Measurements from ENCODE around the gene GRHL1.
"Not testable (repeated sequence)": the region's sequence is repeated elsewhere in the genome, so short reads cannot be mapped to it uniquely, and the experiment has no call there.

The GRHL1 gene

DNA sequence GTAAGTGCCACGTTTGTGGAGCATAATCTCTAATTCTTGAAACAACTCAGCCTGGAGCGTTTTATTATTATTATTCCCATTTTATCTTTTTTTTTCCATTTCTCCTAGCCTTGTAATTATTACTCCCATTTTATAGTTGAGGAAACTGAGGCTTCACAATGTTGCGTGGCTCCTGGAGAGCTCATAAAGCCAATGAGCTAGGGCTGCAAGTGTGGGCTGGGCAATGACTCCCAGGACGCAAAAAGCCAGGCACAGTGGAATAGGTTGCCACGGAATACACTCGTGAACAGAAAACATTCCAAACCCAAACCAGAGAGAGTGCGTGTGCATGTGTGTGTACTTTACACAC, 78.4 kb downstream of the GRHL1 start:
- H3K4me3 ChIP-seq, result no peak overlapping the region
- intact Hi-C loops (cut with DNase I; ENCODE audit: low total_unique reads), result no loop called here
- H3K27me3 ChIP-seq, result no peaks in the 10 kb centered on the region
- H3K27ac ChIP-seq, result no peak overlapping the region
- H3K36me3 ChIP-seq, result no peaks in the 10 kb centered on the region
- peaks cover 0 to 6% (median 0%) of the 10 kb centered on the region in 4 donors for H3K4me1 ChIP-seq
- TF ChIP-seq, protein P1, sequence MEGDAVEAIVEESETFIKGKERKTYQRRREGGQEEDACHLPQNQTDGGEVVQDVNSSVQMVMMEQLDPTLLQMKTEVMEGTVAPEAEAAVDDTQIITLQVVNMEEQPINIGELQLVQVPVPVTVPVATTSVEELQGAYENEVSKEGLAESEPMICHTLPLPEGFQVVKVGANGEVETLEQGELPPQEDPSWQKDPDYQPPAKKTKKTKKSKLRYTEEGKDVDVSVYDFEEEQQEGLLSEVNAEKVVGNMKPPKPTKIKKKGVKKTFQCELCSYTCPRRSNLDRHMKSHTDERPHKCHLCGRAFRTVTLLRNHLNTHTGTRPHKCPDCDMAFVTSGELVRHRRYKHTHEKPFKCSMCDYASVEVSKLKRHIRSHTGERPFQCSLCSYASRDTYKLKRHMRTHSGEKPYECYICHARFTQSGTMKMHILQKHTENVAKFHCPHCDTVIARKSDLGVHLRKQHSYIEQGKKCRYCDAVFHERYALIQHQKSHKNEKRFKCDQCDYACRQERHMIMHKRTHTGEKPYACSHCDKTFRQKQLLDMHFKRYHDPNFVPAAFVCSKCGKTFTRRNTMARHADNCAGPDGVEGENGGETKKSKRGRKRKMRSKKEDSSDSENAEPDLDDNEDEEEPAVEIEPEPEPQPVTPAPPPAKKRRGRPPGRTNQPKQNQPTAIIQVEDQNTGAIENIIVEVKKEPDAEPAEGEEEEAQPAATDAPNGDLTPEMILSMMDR (IDR thresholded peaks at IDR 0.05), result no peak
- no peak for DNase-seq
- no peaks in the 10 kb centered on the region for H3K9me3 ChIP-seq

DNA sequence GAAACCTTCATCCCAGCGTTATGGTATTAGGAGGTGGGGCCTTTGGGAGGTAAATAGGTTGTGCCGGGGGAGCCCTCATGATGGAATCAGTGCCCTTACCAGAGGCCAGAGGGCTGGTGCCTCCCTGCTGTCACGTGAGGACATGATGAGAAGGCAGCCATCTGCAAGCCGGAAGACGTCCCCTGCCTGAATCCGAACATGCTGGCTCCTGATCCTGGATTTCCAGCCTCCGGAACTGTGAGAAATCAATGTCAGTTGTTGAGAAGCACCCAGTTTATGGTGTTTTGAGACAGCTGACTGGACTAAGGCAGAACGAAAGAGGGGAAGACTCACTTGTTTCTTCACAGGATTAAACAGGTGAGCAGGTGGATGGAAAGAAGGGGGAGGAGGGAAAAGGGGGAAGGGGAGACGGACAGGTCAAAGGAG, 78.8 kb downstream of the GRHL1 start:
- DNase-seq, result no peak
- TF ChIP-seq, protein P1 (IDR thresholded peaks at IDR 0.05), result no peak
- no peaks in the 10 kb centered on the region for H3K9me3 ChIP-seq
- no peaks in the 10 kb centered on the region for H3K36me3 ChIP-seq
- H3K27ac ChIP-seq, result no peak overlapping the region
- H3K4me1 ChIP-seq, result peaks cover 0 to 8% (median 1%) of the 10 kb centered on the region in 4 donors
- intact Hi-C loops (cut with DNase I; ENCODE audit: low total_unique reads), result no loop called here
- H3K4me3 ChIP-seq, result no peak overlapping the region
- H3K27me3 ChIP-seq, result no peaks in the 10 kb centered on the region

DNA sequence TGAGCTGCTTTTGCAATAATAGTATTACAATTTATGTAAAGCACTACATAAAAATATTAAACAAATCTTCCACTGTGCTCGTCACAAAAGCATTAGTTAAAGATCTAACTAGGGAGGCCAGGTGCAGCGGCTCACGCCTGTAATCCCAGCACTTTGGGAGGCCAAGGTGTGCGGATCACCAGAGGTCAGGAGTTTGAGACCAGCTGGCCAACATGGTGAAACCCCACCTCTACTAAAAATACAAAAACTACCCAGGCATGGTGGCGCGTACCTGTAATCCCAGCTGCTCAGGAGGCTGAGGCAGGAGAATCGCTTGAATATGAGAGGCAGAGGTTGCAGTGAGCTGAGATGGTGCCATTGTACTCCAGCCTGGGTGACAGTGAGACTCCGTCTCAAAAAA, 79.3 kb downstream of the GRHL1 start:
- H3K4me3 ChIP-seq; H3K36me3 ChIP-seq; DNase-seq; H3K27me3 ChIP-seq; intact Hi-C loops (cut with DNase I; ENCODE audit: low total_unique reads); H3K9me3 ChIP-seq; H3K27ac ChIP-seq: not testable (repeated sequence)
- peaks cover 1 to 12% (median 6%) of the 10 kb centered on the region in 4 donors for H3K4me1 ChIP-seq

DNA sequence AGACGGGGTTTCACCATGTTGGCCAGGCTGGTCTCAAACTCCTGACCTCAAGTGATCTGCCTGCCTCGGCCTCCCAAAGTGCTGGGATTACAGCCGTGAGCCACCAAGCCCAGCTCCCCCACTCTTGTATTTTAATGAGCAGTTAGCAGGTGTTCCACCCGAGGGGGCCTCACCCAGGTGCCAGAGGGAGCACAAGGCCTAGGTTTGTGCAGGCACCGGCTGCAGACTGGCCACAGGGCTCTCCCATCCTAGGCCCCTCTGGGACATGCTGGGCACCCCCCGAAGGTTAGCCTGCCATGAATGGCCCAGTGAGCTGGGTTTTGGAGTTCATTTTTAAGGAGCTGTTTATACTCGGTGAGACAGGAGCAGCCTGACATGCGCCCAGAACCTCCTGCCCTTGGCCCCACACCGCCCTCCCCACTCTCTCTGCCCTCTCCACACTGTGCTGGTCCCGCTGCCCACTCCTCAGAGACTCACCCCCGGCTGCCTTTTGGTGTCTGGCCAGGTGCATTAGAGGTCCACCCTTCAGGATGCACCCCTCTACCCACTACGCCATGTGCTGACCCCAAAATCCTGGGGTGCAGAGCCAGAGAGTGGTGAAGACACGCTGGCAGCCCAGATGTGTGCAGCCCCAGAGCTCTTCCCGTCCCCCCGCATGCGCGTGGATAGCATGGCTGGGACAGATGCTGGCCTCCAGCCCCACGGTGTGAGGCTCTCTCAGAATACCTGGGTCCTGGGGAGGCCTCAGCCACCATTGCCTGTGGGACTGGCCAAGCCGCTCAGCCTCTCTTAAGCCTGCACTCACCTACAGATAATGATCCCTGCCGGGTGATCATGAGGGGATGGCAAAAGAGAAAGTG, 80.6 kb downstream of the GRHL1 start:
- TF ChIP-seq, protein P1 (IDR thresholded peaks at IDR 0.05), result no peak
- H3K36me3 ChIP-seq, result no peaks in the 10 kb centered on the region
- no peaks in the 10 kb centered on the region for H3K27me3 ChIP-seq
- DNase-seq, result no peak
- H3K27ac ChIP-seq, result no peak overlapping the region
- intact Hi-C loops (cut with DNase I; ENCODE audit: low total_unique reads), result no loop called here
- no peak overlapping the region for H3K4me3 ChIP-seq
- peaks cover 12 to 26% (median 19%) of the 10 kb centered on the region in 4 donors for H3K4me1 ChIP-seq
- no peaks in the 10 kb centered on the region for H3K9me3 ChIP-seq

DNA sequence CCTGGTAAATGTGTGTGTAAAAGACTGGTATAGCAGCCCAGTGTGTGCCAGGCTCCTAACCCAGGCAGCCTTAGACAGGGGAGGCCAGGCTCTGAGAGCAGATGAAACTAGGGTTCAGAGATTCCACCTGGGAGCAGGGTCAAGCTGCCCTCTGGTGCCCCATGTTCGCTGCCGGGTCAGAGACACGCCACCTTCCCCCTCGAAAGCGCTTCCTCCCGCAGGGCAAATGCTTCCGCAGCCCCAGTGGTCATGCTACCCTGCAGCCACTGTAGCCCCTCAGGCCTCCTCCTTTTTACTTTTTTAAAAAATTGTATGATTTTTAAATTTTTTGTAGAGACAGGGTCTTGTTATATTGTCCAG, 81.2 kb downstream of the GRHL1 start:
- intact Hi-C loops (cut with DNase I; ENCODE audit: low total_unique reads), result no loop called here
- no peak for DNase-seq
- no peak overlapping the region for H3K27ac ChIP-seq
- H3K36me3 ChIP-seq, result no peaks in the 10 kb centered on the region
- peaks cover 12 to 30% (median 25%) of the 10 kb centered on the region in 4 donors for H3K4me1 ChIP-seq
- no peaks in the 10 kb centered on the region for H3K27me3 ChIP-seq
- H3K9me3 ChIP-seq, result no peaks in the 10 kb centered on the region
- H3K4me3 ChIP-seq, result no peak overlapping the region
- TF ChIP-seq, protein P1 (IDR thresholded peaks at IDR 0.05), result no peak

DNA sequence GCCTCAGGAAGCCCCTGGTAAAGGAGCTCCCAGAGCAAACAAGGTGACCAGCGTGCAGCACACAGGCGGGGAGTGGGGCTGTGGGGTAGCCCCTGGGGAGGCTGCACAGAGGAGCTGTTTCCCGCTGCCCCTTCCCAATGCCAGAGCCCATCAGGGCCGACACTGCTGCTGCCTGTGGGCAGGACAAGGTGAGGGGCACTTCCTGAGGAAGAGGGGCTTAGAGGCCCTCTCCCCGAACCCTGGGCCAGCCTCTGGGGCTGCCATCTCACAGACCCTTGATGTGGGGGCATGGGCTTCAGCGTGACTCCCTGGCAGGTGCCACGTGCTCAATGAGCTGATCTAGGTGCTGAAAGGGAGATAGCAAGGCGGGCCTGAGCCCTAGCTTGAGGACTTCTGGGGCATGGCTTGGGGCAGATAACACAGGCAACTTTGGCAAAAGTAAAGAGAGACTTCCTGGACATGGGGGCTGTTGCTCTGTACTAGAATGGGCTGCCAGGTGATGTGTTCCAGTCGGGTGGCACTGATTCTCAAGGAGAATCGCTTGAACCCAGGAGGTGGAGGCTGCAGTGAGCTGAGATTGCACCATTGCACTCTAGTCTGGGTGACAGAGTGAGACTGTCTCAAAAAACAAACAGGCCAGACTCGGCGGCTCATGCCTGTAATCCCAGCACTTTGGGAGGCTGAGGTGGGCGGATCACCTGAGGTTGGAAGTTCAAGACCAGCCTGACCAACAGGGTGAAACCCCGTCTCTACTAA, 81.9 kb downstream of the GRHL1 start:
- Histone ChIP-seq H3K36me3 (no peaks in the 10 kb centered on the region), H3K4me1 (peaks cover 12 to 34% (median 29%) of the 10 kb centered on the region in 4 donors), H3K4me3 (no peak overlapping the region), H3K27me3 (no peaks in the 10 kb centered on the region), H3K9me3 (no peaks in the 10 kb centered on the region), H3K27ac (no peak overlapping the region)
- intact Hi-C loops (cut with DNase I; ENCODE audit: low total_unique reads), result no loop called here
- TF ChIP-seq, protein P1 (IDR thresholded peaks at IDR 0.05), result no peak
- no peak for DNase-seq
